Activated CD4-positive, alpha-beta T cell treated with anti-CD3 and anti-CD28 coated beads, Interleukin-2, amount 10 ng/mL, durations not matched to agents 7 days and 5 days (primary cell): ENCODE results near the gene SRGAP3. TPM values are rescaled to one million over a fixed set of nuclear protein-coding genes. Genes with fewer than 3 reads are reported as not detected.
A peak's percentile ranks its signal among the peaks of the same experiment; 100 is the strongest.

ENCODE experiments used
- CTCF ChIA-PET: fragments of 350-600 bp; sonication (Branson Sonifier 250); formaldehyde crosslinking; loops from one replicate; lab custom pipeline; 2021; ENCODE audit warnings: antibody characterized with exemption; lab: Charles Lee
- POLR2A ChIA-PET: fragments of 350-600 bp; sonication (Branson Sonifier 250); formaldehyde crosslinking; loops from one replicate; lab custom pipeline; 2021; ENCODE audit warnings: antibody characterized with exemption; lab: Charles Lee
- DNase-seq: peaks from one replicate; pipeline ENCODE4 v3.0.0-alpha.2; 2020
- H3K27ac Mint-ChIP-seq: one replicate; pipeline ENCODE4 v1.8.0; 2021; ENCODE audit warnings: mild to moderate bottlenecking, moderate library complexity, mixed read lengths
- H3K27me3 Mint-ChIP-seq: one replicate; pipeline ENCODE4 v1.8.0; 2021; ENCODE audit warnings: mixed read lengths
- H3K36me3 Mint-ChIP-seq: one replicate; pipeline ENCODE4 v1.8.0; 2021; ENCODE audit warnings: low read depth, mixed read lengths
- H3K4me1 Mint-ChIP-seq: one replicate; pipeline ENCODE4 v1.8.0; 2021; ENCODE audit warnings: mixed read lengths
- H3K4me3 Mint-ChIP-seq: one replicate; pipeline ENCODE4 v1.8.0; 2021; ENCODE audit warnings: mild to moderate bottlenecking, moderate library complexity, mixed read lengths
- H3K9me3 Mint-ChIP-seq: one replicate; pipeline ENCODE4 v1.8.0; 2021; ENCODE audit warnings: mixed read lengths
- total RNA-seq, 2 experiments: library from RNA; stranded (reverse); gene quantifications; one replicate each; pipeline ENCODE4 v1.2.3, GENCODE V29; 2021

The SRGAP3 gene
- total RNA-seq, 2 experiments from 2014 or later, result 3.2 to 4.0 TPM

GRCh38 chr3:9248522-9249271 lies 749 bp downstream of the SRGAP3 start:
- H3K4me1 Mint-ChIP-seq, result peaks cover 32% of the 10 kb centered on the region
- POLR2A ChIA-PET, result no interaction called here
- no peaks in the 10 kb centered on the region for H3K9me3 Mint-ChIP-seq
- DNase-seq, result no peak
- peaks cover 8% of the 10 kb centered on the region for H3K27me3 Mint-ChIP-seq
- CTCF ChIA-PET, result interaction anchor here (0.7 to 1.5 kb wide), 7 partner anchors 10 to 69 kb away, joined by 3 to 6 read pairs (median 3); no protein-coding TSS in a partner anchor
- H3K27ac Mint-ChIP-seq, result peak overlapping the region; percentile 71
- peak overlapping the region; percentile 77 for H3K4me3 Mint-ChIP-seq
- no peaks in the 10 kb centered on the region for H3K36me3 Mint-ChIP-seq

- DNase-seq, result peak; percentile 23
- peaks cover 32% of the 10 kb centered on the region for H3K4me1 Mint-ChIP-seq
- CTCF ChIA-PET, result no interaction called here
- H3K4me3 Mint-ChIP-seq, result peak overlapping the region; percentile 77
- H3K36me3 Mint-ChIP-seq, result no peaks in the 10 kb centered on the region
- POLR2A ChIA-PET, result no interaction called here
- H3K27ac Mint-ChIP-seq, result no peak overlapping the region
- peaks cover 5% of the 10 kb centered on the region for H3K27me3 Mint-ChIP-seq
- H3K9me3 Mint-ChIP-seq, result no peaks in the 10 kb centered on the region
These were observed 1.4 kb downstream of the SRGAP3 start for GRCh38 chr3:9247941-9248521.

- Mint-ChIP-seq H3K27me3 (peaks cover 5% of the 10 kb centered on the region), H3K9me3 (no peaks in the 10 kb centered on the region), H3K36me3 (no peaks in the 10 kb centered on the region), H3K27ac (no peak overlapping the region), H3K4me3 (peak overlapping the region; percentile 77), H3K4me1 (peaks cover 32% of the 10 kb centered on the region)
- DNase-seq, result no peak
- POLR2A ChIA-PET, result no interaction called here
- CTCF ChIA-PET, result no interaction called here
These were observed 2.0 kb downstream of the SRGAP3 start for GRCh38 chr3:9247361-9247940.

DNA sequence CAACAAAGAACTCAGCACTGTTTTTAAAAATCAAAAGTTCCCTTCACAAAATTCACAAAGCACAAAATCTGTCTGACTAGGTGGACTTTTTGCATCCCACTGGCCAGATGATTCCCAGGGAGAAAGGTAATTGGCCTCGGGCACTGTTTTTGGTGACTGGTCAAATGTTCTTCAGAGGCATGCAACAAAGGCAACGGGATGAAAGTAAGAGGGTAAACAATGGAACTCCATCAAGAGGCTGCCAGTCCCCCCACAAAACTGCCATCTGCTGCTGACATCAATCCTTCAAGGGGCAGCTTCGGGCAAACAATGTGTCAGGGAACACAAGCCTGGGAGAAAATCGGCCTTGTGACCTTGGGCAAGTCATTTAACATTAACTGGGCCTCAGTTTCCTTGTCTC lies 3.3 kb downstream of the SRGAP3 start:
- POLR2A ChIA-PET, result no interaction called here
- H3K27ac Mint-ChIP-seq, result no peak overlapping the region
- DNase-seq, result no peak
- CTCF ChIA-PET, result no interaction called here
- no peak overlapping the region for H3K4me3 Mint-ChIP-seq
- peaks cover 5% of the 10 kb centered on the region for H3K27me3 Mint-ChIP-seq
- H3K9me3 Mint-ChIP-seq, result no peaks in the 10 kb centered on the region
- H3K4me1 Mint-ChIP-seq, result peaks cover 32% of the 10 kb centered on the region
- no peaks in the 10 kb centered on the region for H3K36me3 Mint-ChIP-seq

GRCh38 chr3:9244495-9245183 lies 4.8 kb downstream of the SRGAP3 start:
- Mint-ChIP-seq H3K36me3 (no peaks in the 10 kb centered on the region), H3K27me3 (peaks cover 7% of the 10 kb centered on the region), H3K4me3 (no peak overlapping the region), H3K9me3 (no peaks in the 10 kb centered on the region), H3K4me1 (peaks cover 21% of the 10 kb centered on the region), H3K27ac (no peak overlapping the region)
- CTCF ChIA-PET, result no interaction called here
- DNase-seq, result no peak
- POLR2A ChIA-PET, result no interaction called here

- Mint-ChIP-seq H3K4me3 (no peak overlapping the region), H3K36me3 (no peaks in the 10 kb centered on the region), H3K27me3 (peaks cover 4% of the 10 kb centered on the region), H3K9me3 (no peaks in the 10 kb centered on the region), H3K27ac (no peak overlapping the region), H3K4me1 (peaks cover 3% of the 10 kb centered on the region)
- no peak for DNase-seq
- POLR2A ChIA-PET, result no interaction called here
- CTCF ChIA-PET, result no interaction called here
These were observed 7.5 kb downstream of the SRGAP3 start for GRCh38 chr3:9241956-9242355.

GRCh38 chr3:9239680-9240079 lies 9.8 kb downstream of the SRGAP3 start:
- Mint-ChIP-seq H3K27me3 (peaks cover 4% of the 10 kb centered on the region), H3K4me3 (no peak overlapping the region), H3K27ac (no peak overlapping the region), H3K36me3 (no peaks in the 10 kb centered on the region), H3K9me3 (no peaks in the 10 kb centered on the region), H3K4me1 (no peaks in the 10 kb centered on the region)
- ChIA-PET CTCF (no interaction called here), POLR2A (no interaction called here)
- DNase-seq, result no peak

DNA sequence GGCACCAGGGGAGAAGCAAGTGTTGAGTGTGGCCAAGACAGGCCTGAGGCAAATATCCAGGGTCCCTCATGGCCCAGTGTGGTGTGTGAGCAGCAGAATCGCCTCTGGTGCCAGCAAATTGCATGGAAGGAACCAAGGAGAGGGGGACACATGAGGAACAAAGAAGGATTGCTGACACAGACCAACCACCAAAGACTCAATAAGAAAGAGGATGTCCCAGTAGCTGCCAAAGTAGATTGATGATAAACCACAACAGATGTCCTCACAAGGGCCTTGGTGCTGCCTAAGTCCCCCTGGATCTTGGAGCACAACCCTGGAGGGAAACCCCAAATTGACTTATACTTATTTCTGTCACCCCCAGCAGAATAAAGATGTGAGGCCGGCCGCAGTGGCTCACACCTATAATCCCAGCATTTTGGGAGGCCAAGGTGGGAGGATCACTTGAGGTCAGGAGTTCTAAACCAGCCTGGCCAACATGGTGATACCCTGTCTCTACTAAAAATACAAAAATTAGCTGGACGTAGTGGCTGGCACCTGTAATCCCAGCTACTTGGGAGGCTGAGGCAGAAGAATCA lies 10.6 kb downstream of the SRGAP3 start:
- POLR2A ChIA-PET, result no interaction called here
- no peak for DNase-seq
- Mint-ChIP-seq H3K4me3 (no peak overlapping the region), H3K36me3 (no peaks in the 10 kb centered on the region), H3K9me3 (no peaks in the 10 kb centered on the region), H3K4me1 (no peaks in the 10 kb centered on the region), H3K27me3 (peaks cover 4% of the 10 kb centered on the region), H3K27ac (no peak overlapping the region)
- CTCF ChIA-PET, result no interaction called here

- Mint-ChIP-seq H3K4me3 (no peak overlapping the region), H3K27me3 (peaks cover 4% of the 10 kb centered on the region), H3K4me1 (no peaks in the 10 kb centered on the region)
These were observed 11.2 kb downstream of the SRGAP3 start for GRCh38 chr3:9238276-9238675.

GRCh38 chr3:9233814-9234600 lies 15.4 kb downstream of the SRGAP3 start:
- Mint-ChIP-seq H3K4me3 (no peak overlapping the region), H3K36me3 (no peaks in the 10 kb centered on the region), H3K9me3 (no peaks in the 10 kb centered on the region), H3K4me1 (no peaks in the 10 kb centered on the region), H3K27ac (no peak overlapping the region), H3K27me3 (peaks cover 3% of the 10 kb centered on the region)
- ChIA-PET CTCF (interaction anchor here (2.0 kb wide), 1 partner anchor 56 kb away, joined by 5 read pairs; no protein-coding TSS in a partner anchor), POLR2A (interaction anchor here (0.7 kb wide), 1 partner anchor 89 kb away, joined by 3 read pairs; no protein-coding TSS in a partner anchor)
- no peak for DNase-seq

More at GRCh38 chr3:9238276-9238675, 11.2 kb downstream of the SRGAP3 start:
- ChIA-PET CTCF (no interaction called here), POLR2A (no interaction called here)
- no peak overlapping the region for H3K27ac Mint-ChIP-seq
- H3K36me3 Mint-ChIP-seq, result no peaks in the 10 kb centered on the region
- H3K9me3 Mint-ChIP-seq, result no peaks in the 10 kb centered on the region
- DNase-seq, result no peak

DNA sequence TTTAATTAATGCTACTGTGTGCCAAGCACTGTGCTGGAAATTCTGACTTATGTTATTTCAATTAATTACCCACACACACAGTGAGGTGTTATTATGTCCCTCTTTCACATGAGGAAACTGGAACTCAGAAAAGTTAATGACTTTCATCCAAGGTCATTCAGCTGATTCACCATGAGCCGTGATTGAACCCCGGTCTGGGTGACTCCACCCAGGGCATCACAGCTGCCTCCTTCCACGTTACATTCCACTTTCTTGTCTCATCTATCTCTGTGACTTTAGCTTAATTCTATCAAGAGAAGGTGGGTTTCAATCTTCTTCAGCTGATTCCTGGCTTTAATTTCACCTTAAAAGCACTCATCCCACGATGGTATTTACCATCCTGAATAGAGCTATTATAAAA lies 16.3 kb downstream of the SRGAP3 start:
- Mint-ChIP-seq H3K4me1 (no peaks in the 10 kb centered on the region), H3K27ac (no peak overlapping the region), H3K9me3 (no peaks in the 10 kb centered on the region), H3K4me3 (no peak overlapping the region), H3K36me3 (no peaks in the 10 kb centered on the region), H3K27me3 (peaks cover 3% of the 10 kb centered on the region)
- POLR2A ChIA-PET, result interaction anchor here (0.7 kb wide), 1 partner anchor 88 kb away, joined by 3 read pairs; no protein-coding TSS in a partner anchor
- no peak for DNase-seq
- CTCF ChIA-PET, result no interaction called here

DNA sequence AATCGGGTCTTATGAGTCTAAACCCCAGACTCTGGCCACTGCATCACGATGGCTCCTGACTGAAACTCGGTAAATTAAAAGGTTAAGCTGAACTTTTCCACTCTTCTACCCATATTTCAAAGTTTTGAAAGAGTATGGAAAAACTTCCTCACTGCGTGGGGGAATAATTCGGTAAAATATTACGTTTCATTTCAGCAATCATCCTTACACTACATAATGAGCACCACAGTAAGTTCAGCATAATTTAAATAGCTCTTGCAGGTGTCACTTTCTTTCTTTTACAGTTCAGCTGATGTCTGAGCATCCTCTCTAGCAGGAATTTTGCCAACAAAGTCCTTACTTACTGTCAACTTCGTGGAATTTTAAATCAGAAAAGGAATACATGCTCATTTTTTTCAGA lies 17.5 kb downstream of the SRGAP3 start:
- CTCF ChIA-PET, result interaction anchor here (1.1 kb wide), 1 partner anchor 20 kb away, joined by 3 read pairs; no protein-coding TSS in a partner anchor

More for the DNA sequence above, 17.5 kb downstream of the SRGAP3 start:
- Mint-ChIP-seq H3K4me1 (no peaks in the 10 kb centered on the region), H3K4me3 (no peak overlapping the region), H3K9me3 (no peaks in the 10 kb centered on the region), H3K27me3 (no peaks in the 10 kb centered on the region), H3K27ac (no peak overlapping the region), H3K36me3 (no peaks in the 10 kb centered on the region)
- POLR2A ChIA-PET, result no interaction called here
- DNase-seq, result no peak
